Kidney (tissue), 14 donors: ENCODE measurements around the gene CHL1. TPM values are rescaled to one million over a fixed set of nuclear protein-coding genes. Genes with fewer than 3 reads are reported as not detected.

Experiments used
- DNase-seq, 5 donors: peaks; one replicate each; pipeline ENCODE4 v3.0.0-alpha.2; 2013 to 2020
- FAIRE-seq: peaks from 2 replicates; lab custom pipeline; 2012; peaks lifted over from hg19 to GRCh38; lab: Jason Lieb, UNC
- H3K27ac ChIP-seq, 2 donors: one replicate each; pipeline ENCODE4 v1.7.0; 2013; ENCODE audit warnings: low read depth in 2 of 2, low read length in 2 of 2, inconsistent platforms in 1 of 2
- H3K27me3 ChIP-seq: one replicate; pipeline ENCODE4 v1.7.1; 2013; ENCODE audit warnings: low read length, inconsistent platforms; ENCODE audit not compliant: control insufficient read depth, insufficient read depth
- H3K36me3 ChIP-seq, 3 donors: one replicate each; pipeline versions ENCODE4 v1.7.0 to v1.7.1; 2013; ENCODE audit warnings: low read length in 3 of 3, control low read depth in 1 of 3, inconsistent platforms in 1 of 3; ENCODE audit not compliant: insufficient read depth in 3 of 3, control insufficient read depth in 2 of 3
- H3K4me1 ChIP-seq, 3 donors: one replicate each; pipeline versions ENCODE4 v1.7.0 to v1.7.1; 2013; ENCODE audit warnings: low read length in 3 of 3, inconsistent platforms in 1 of 3, low read depth in 1 of 3; ENCODE audit not compliant: control insufficient read depth in 2 of 3, insufficient read depth in 2 of 3
- H3K4me3 ChIP-seq, 3 donors: one replicate each; pipeline versions ENCODE4 v1.7.0 to v1.8.1; 2013; ENCODE audit warnings: low read length in 3 of 3, control low read depth in 1 of 3, inconsistent platforms in 1 of 3
- H3K9ac ChIP-seq, 3 donors: one replicate each; pipeline versions ENCODE4 v1.7.0 to v1.7.1; 2013; ENCODE audit warnings: low read length in 3 of 3, control low read depth in 1 of 3, inconsistent platforms in 1 of 3
- H3K9me3 ChIP-seq, 3 donors: one replicate each; pipeline versions ENCODE4 v1.7.0 to v1.7.1; 2013; ENCODE audit warnings: low read length in 3 of 3, control low read depth in 1 of 3, inconsistent platforms in 1 of 3; ENCODE audit not compliant: control insufficient read depth in 2 of 3, insufficient read depth in 1 of 3
- CTCF ChIP-seq: IDR thresholded peaks from 3 replicates; pipeline ENCODE4 v1.5.1; 2012; ENCODE audit warnings: mild to moderate bottlenecking, moderate library complexity, borderline replicate concordance; ENCODE audit not compliant: insufficient read depth; ENCODE audit errors: extremely low read depth
- intact Hi-C: fragments of 100-400 bp; cut with DNase I; formaldehyde crosslinking; loops from one replicate; pipeline ENCODE4 v1.11.1; 2022
- polyA plus RNA-seq: library from polyadenylated mRNA; stranded (reverse); fragments of 350-450 nt; fragmentation: Illumina TruSeq; extraction: RNeasy Lipid Tissue Mini Kit (QIAGEN cat#74804); gene quantifications from one replicate; pipeline ENCODE4 v1.2.3, GENCODE V29; 2014; ENCODE audit warnings: low read depth, low replicate concordance; ENCODE audit not compliant: insufficient read depth
- total RNA-seq: library from RNA; stranded (reverse); fragmentation: NEBNext Ultra II Directional; extraction: Animal tissue kit (Norgen Biotek cat#: 25700); gene quantifications from one replicate; pipeline ENCODE4 v1.2.1, GENCODE V29; 2021
- donor health status: control.
- donor health status: control.
- donor health status: control.
- donor health status: control.
- donor health status: control.
- donor health status: DM: yes; HTN: yes; CAD: no.
- donor health status: Normal renal cell carcinoma (clear cell type).

CHL1 gene
- total and polyA plus RNA-seq, 2 donors from 2014 or later: 10.6 to 109 TPM

- no peaks in the 10 kb centered on the region for H3K4me1 ChIP-seq
- H3K36me3 ChIP-seq: no peaks in the 10 kb centered on the region
- intact Hi-C loops: no loop called here
- DNase-seq: no peak
- H3K4me3 ChIP-seq: no peak overlapping the region
- FAIRE-seq: no peak
- no peak for TF ChIP-seq CTCF
- no peaks in the 10 kb centered on the region for H3K9me3 ChIP-seq
- H3K27ac ChIP-seq: no peak overlapping the region
- H3K9ac ChIP-seq: no peak overlapping the region
- H3K27me3 ChIP-seq: no peaks in the 10 kb centered on the region
These were observed 11.6 kb upstream of the CHL1 start for GRCh38 chr3:184976-185375.

GRCh38 chr3:192215-192929 is 4.2 kb upstream of the CHL1 start:
- no peaks in the 10 kb centered on the region for H3K36me3 ChIP-seq
- intact Hi-C loops: no loop called here
- no peaks in the 10 kb centered on the region for H3K9me3 ChIP-seq
- no peak for DNase-seq
- no peak for TF ChIP-seq CTCF
- H3K27ac ChIP-seq: no peak overlapping the region
- peaks cover 11% of the 10 kb centered on the region for H3K27me3 ChIP-seq
- no peak for FAIRE-seq
- H3K9ac ChIP-seq: no peak overlapping the region
- no peak overlapping the region for H3K4me3 ChIP-seq
- H3K4me1 ChIP-seq: no peaks in the 10 kb centered on the region

- no peak overlapping the region for H3K9ac ChIP-seq
- no peaks in the 10 kb centered on the region for H3K4me1 ChIP-seq
- no peak for DNase-seq
- no peak overlapping the region for H3K4me3 ChIP-seq
- FAIRE-seq: no peak
- intact Hi-C loops: no loop called here
- H3K36me3 ChIP-seq: no peaks in the 10 kb centered on the region
- no peak for TF ChIP-seq CTCF
- H3K27ac ChIP-seq: no peak overlapping the region
- no peaks in the 10 kb centered on the region for H3K9me3 ChIP-seq
- peaks cover 14% of the 10 kb centered on the region for H3K27me3 ChIP-seq
These were observed 2.6 kb upstream of the CHL1 start for GRCh38 chr3:194001-194400.
